NCI-H128 (cell line): ENCODE measurements around the gene WDR19.
"Not testable (repeated sequence)": the region's sequence is repeated elsewhere in the genome, so short reads cannot be mapped to it uniquely, and the experiment has no call there.

ENCODE experiments used
- DNase-seq: peaks from one replicate; lab custom pipeline; 2025; ENCODE audit not compliant: unreplicated experiment; lab: John Stamatoyannopoulos, UW

Gene WDR19

DNA sequence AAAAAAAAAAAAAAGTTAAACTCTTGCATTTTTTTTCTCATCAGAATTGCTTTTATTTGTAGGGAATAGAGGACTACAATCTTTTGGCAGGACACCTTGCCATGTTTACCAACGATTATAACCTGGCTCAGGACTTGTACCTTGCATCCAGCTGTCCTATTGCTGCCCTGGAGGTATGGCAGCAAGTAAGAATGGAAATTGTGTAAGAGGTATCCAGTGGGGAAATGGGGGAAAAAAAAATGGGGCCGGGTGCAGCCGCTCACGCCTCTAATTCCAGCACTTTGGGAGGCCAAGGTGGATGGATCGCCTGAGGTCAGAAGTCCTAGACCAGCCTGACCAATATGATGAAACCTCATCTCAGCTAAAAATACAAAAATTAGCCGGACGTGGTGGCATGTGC, 49.8 kb downstream of the WDR19 start:
- DNase-seq: no peak

DNA sequence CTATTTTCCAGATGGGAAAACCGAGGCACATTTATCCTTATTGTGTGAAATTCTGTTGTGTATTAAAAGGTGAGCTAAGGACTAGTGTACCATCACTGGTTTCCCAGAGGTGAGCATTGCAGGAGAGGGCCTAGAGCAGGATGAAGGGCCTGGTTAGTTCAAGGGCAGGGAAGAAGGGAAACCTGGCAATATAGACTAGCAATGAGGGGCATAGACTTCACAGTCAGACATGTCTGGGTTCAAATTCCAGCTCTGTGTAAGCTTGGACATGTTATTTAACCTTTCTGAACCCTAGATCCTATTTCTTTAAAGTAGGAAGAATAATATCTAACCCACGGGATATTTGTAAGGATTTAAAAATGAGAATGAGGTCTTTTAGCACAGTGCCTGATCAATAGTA, 50.8 kb downstream of the WDR19 start:
- DNase-seq: no peak

DNA sequence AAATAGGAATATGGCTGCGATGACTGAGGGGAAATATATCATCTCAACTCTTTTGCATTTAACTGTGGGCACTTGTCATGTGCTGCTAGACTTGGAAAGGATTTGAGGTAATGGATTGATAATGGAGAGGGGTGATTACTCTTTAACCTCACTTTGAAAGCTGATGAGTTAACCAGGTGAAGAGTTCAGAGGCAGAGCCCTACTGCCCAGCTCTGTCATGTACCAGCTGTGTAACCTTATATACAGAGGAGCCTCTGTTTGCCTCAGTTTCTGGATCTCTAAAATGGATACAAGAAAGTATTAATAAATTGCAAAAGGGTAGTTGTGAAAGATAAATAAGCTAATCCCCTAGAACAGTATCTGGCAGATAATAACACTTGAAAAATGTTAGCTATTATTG, 51.5 kb downstream of the WDR19 start:
- DNase-seq: no peak

DNA sequence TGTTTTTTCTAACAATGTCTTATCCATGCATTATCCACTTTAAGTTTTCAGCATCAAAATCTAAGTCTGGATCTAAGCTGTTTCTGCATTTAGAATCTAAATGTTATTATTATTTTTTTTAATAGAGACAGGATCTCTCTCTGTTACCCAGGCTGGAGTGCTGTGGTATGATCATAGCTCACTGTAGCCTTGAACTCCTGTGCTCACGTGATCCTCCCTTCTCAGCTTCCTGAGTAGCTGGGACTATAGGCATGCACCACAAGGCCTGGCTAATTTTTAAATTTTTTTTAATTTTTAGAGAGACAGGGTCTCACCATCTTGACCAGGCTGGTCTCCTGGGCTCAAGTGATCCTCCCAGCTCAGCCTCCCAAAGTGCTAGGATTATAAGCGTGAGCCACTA, 52.7 kb downstream of the WDR19 start:
- DNase-seq: no peak

DNA sequence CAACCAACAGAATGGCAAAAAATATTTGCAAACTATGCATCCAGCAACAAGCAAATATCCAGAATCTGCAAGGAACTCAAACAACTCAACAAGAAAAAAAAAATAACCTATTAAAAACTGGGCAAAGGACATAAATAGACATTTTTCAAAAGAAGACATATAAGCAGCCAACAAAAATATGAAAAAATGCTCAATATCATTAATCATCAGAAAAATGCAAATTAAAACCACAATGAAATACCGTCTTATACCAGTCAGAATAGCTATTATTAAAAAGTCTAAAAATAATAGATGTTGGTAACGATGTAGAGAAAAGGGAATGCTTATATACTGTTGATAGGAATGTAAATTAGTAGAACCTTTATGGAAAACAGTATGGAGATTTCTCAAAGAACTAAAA, 53.4 kb downstream of the WDR19 start:
- DNase-seq: no peak

DNA sequence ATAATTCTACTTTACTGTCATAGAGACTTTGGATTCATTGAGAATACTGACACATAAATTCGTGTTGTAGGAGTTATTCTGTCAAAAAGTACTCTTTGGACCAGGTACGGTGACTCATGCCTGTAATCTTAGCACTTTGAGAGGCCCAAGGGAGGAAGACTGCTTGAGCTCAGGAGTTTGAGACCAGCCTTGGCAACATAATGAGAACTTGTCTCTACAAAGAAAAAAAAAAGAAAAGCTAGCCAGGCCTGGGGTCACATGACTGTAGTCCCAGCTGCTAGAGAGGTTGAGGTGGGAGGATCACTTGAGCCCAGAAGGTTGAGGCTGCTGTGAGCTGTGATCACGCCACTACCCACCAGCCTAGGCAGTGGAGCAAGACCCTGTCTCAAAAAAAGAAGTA, 54.9 kb downstream of the WDR19 start:
- DNase-seq: no peak

DNA sequence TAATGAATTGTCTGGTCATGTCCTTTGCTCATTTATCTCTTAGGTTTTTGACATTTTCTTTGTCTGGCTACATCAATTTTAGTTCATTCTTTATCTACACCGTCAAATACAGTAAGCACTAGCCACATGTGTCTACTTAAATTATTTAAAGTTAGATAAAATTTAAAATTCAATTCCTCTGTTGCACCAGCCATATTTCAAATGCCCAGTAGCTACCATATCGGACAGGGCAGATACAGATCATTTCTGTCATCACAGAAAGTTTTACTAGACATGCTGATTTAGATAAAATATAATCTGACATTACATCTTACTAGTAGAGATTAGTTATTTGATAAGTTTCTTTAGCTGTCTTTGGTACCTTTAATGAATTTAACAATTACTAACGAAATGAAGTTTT, 61.1 kb downstream of the WDR19 start:
- DNase-seq: no peak

DNA sequence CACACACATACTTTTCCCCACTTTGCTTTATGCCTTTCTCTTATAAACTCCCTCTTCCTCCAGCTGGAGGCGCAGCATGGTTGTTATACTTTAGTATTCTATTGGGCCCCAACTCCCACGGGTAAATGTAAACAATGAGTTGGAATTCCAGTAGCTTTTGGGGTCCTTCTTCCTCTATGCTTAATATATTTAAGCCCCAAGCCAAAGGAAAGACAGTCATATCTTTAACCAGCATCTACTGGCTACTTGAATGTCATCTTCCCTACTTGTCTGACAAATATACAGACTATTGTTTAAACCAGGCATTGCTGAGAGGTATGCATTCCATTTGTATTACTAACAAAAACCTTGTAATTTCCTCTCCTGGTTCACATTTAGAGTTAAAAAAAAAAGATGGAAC, 72.9 kb downstream of the WDR19 start:
- DNase-seq: no peak

DNA sequence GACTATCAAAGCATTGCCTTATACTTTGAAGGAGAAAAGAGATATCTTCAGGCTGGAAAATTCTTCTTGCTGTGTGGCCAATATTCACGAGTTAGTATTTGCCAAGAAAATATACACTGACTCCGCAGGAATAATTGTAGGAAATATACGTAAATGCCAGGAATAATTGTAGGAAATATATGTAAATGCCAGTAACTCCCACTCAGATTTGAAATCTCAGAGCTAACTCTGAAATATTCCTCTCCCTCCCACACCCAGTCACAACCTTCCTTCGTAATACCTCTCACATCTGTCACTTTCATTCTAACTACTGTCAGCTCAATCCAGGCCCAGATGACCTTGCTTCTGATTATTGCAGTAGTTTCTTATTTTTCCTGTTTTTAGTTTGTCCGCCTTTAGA, 73.5 kb downstream of the WDR19 start:
- DNase-seq: no peak

DNA sequence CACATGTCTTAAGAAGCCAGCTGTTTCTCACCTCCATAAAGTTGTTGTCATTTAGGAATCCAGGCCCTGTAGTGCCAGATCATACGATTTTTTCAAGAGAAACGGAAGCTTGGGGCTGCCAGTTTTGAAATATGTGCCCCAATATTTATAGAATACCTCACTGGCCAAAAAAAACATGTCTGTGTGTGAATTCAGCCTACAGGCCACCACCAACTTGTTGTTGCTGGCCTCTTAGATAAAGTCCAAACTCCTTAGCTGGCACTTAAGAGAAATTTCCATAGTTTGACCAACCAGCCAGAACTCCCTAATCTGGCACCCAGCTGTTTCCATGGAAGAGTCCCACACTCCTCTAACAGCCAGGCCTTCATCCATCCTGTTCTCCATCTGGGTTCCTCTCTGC, 74.1 kb downstream of the WDR19 start:
- DNase-seq: no peak

DNA sequence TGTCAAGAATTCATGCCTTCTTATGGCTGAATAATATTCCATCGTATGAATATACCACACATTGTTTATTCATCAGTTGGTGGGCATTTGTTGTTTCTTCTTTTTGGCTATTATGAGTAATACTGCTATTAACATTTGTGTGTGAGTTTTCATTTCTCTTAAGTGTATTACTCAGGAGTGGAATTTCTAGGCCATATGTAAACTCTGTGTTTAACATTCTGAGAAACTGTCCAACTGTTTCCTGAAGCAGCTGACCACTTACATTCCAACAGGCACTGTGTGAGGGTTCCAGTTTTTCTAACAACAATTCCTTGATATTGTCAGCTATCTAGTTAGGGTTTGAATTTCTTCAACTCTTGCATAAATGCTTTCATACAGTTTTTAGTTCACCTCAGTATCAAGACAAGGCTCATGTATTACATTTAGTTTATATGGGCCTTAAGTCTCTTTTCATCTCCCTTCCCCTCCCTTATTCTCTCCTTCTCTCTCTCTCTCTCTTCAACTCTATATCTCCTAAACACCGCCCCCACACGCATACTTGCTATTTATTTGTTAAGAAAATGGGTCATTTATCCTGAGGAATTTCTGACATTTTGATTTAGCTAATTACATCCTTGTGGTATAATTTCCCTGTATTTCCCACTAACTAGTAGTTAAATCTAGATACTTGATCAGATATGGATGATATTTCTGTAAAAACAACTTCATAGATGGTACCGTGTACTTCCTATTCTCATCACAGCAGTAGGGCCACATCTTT, 77.4 kb downstream of the WDR19 start:
- DNase-seq: no peak

DNA sequence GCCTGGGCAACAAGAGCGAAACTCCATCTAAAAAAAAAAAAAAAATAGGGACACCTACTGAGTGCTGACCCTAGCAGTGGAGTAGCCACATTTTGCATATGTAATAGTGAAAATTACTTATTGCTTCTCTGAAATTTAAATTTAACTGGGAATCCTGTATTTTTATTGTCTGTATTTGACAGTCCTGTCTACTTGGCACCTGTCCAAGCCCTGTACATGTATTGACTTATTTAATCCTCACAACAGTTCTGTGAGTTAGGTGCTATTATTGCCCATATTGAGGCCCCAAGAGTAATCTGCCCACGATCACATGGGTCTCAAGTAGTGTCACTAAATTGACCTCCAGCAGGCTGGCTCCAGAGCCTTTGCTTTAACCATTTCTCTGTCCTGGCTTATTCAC, 81.6 kb downstream of the WDR19 start:
- no peak for DNase-seq

DNA sequence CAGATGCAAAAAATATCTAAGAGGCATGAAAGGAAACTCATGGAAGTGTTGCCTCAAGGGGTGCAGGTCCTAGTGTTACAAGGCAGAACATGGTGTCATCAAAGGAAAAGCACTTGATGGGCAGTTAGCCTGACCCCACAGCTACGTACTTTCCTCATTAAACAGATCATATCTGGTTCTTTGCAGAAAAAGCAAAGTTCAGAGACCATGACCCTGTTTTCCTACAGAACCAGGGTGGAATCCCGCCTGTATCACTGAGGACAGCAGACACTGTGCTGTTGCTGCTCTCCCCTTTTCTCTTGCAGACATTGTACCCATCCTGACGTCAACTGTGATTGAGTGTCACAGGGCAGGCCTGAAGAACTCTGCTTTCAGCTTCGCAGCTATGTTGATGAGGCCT, 92.2 kb downstream of the WDR19 start:
- DNase-seq: no peak

DNA sequence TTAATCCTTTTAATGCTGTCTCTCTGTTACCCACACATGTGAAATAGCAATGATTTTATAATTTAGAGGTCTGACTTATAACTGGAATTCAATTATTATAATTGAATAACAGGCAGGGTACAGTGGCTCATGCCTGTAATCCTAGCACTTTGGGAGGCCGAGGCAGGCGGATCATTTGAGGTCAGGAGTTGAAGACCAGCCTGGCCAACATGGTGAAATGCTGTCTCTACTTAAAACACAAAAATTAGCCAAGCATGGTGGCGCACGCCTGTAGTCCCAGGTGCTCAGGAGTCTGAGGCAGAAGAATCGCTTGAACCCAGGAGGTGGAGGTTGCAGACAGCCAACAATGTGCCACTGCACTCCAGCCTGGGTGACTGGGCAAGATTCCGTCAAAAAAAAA, 95.3 kb downstream of the WDR19 start:
- not testable (repeated sequence) for DNase-seq

DNA sequence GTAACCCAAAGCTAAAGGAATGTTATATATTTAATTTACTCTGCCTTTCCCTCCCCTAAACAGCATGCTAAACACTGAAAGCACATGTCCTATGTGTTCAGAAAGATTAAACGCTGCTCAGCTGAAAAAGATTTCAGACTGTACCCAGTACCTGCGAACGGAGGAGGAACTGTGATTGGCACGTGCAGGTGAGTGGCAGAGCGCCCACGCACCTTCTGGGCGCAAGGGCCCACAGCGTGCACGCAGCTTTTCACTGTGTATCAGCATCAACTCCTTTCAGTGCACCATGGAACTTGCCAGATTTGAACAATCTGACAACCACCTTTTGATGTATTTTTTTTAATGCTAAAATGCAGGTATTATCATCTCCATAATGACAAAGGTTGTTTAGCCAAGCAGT, 96.1 kb downstream of the WDR19 start:
- no peak for DNase-seq

DNA sequence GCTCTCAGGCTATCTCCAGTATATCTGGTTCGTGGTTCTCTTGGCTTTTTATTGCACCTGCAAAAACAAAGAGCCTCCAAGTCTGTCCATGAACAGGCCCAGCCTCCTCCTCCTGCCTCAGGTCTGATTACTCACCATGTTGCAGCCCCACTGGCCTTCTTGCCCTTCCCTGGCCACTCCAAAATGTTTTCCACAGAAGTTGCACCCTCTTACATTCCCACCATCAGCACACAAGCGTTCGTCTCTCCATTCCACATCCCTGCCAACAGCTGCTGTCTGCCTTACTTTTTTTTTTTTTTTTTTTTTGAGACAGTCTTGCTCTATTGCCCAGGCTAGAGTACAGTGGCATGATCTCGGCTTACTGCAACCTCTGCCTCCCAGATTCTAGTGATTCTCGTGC, 97.1 kb downstream of the WDR19 start:
- DNase-seq: no peak

DNA sequence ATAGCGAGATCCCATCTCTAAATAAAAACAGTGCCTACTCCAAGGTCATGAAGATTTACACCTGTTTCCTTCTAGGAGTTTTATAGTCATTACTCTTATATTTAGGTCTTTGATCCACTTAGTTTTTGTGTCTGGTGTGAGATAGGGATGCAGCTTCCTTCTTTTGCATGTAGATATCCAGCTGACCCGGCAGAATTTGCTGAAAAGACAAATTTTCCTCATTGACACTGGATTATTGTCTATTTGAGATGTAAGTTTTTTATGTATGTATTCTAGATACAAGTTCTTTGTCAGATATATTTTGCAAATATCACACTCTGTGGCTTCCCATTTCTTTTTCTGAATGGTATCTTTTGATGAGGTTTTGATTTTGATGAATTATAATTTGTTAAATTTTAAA, 98.4 kb downstream of the WDR19 start:
- DNase-seq: no peak

DNA sequence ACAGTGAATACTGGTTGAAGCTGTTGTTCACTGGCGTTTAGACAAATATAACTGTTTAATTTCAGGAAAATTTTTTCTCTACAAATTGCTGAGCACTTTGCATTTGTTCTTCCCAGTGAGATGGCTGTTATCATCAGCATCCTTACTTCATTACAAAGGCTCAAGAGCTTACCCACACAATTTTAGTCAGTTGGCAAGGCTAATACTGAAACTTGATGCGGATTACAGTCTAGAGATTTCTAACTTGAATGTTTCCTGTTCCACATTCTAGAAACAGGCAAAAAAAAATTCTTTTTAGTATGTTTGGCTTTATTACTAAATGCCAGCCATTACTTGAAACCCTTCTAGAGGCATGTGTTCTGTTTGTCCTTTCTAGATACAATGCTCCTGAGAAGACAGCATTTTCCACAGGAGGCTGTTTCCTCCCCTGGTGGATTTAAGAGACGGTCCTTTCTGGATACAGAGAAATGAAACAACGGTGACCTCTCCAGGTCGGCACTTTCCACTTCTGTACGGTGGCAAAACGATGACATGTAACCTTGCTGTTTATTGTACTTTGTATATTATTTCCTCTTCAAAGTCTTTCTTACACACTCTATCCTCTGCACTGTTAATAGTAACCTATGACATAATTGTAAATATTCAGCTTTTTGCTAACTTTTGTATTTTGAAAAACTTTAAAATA, 102.9 kb downstream of the WDR19 start:
- no peak for DNase-seq

DNA sequence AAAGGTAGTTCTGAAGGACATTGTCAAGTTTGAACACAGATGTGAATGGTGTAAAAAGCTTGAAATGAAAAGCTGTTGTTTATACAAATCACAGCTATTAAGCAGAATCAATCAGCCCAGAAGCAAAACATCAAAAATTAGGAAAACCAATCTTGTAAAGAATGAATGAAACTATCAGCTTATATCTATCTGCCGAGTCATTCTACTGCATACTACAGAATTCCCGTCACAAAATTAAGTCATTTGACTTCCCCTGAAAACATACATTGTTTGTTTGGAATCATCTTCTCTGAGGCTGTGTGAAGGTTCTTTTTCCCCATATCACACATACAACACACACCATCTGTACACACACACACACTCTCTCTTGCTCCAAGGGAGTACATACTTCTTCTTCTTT, 103.5 kb downstream of the WDR19 start:
- no peak for DNase-seq

DNA sequence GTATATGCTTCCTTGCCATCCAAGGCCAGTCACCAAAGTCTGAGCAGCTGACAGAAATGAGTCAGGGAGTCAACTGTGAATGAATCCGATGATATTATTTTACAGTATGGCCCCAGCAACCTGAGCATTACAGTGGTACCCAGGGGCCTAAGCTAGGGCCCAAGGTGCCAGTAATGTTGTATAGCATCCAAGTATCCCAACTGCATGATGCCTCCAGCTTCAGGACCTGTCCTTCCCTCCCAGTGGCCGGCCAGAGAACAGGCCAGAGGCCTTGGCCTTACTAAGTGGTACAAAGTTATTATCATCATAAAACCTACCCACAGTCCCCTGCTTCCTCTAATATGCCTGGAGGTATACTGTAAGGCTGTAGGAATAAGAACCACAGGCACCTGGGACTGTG, 103.9 kb downstream of the WDR19 start:
- DNase-seq: no peak

DNA sequence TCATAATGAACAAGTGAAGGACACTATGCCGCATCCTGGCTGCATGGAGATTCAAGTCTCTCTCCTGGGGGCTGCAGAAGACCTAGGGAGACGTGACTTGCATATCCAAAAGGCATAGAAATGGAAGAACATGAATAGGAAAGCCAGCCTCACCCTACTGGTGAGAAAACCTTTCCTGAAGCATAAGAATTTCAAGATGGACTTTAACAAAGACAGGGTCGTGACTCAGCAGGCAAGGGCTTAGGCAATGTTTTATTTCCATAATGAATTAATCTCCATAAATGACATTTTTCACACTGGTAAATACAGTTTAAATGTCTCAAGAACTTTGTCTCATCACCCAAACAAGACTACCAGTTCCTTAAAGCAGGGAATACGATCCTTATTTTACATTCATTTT, 104.9 kb downstream of the WDR19 start:
- no peak for DNase-seq

DNA sequence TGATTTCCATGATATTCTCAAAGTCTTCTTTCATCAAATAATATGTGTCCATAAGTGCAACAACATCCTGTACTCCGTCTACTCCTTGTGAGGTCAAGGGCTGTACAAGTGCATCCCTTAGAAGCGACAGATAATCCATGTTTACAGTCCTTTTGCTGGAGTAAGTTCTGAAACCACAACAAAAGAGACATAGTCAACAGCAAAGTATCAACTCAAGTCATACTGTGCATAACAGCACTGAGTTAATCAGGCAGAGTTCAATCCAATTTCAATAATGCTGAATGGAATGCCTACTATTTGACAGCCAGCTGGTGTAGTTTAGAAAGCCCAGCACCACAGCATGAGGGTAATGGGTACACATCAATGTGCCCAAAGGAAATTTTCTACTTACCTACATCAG, 109.4 kb downstream of the WDR19 start:
- DNase-seq: no peak

DNA sequence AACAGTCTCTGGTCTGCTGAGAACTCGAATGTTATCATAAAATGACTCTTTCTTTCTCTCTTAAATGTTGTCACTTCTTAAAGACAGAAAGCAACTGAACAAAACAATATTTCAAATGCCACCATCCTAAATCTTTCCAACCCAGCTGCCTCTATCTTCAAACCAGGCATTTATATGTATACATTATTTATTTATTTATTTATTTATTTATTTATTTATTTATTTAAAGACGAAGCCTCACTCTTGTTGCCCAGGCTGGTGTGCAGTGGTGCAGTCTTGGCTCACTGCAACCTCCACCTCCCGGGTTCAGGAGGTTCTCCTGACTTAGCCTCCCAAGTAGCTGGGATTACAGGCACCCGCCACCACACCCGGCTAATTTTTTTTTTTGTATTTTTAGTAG, 110.1 kb downstream of the WDR19 start:
- DNase-seq: not testable (repeated sequence)
